SU-DHL-6 (cell line): ENCODE measurements around the gene ADGRD1.

Experiments
- CTCF ChIP-seq: fragments of 200-600 bp; sonication (generic); IDR thresholded peaks from one replicate; pipeline ENCODE4 v1.5.1; 2017; ENCODE audit warnings: antibody characterized with exemption, mild to moderate bottlenecking, low read length, moderate library complexity; ENCODE audit not compliant: insufficient read depth, poor library complexity, severe bottlenecking
- EZH2phosphoT487 ChIP-seq: fragments of 200-600 bp; sonication (generic), shearing (Covaris generic); conservative IDR thresholded peaks from 2 replicates; pipeline ENCODE4 v1.6.1; 2018; ENCODE audit warnings: mild to moderate bottlenecking, antibody characterized with exemption, low read length, moderate library complexity, mixed read lengths

- no peak for TF ChIP-seq CTCF
- TF ChIP-seq EZH2phosphoT487 = no peak
Observed at GRCh38 chr12:130932061-130932930, 21.4 kb upstream of the ADGRD1 start.
